Vagina (tissue), 2 donors: ENCODE measurements around the gene CDH3. TPM values are rescaled to one million over a fixed set of nuclear protein-coding genes. Genes with fewer than 3 reads are reported as not detected.

Experiments
- DNase-seq, 2 donors: peaks; one replicate each; pipeline ENCODE4 v3.0.0-alpha.2; 2017; ENCODE audit errors: extremely low spot score in 2 of 2
- H3K27ac ChIP-seq: fragments of 200-600 bp; sonication (generic); one replicate; pipeline ENCODE4 v1.5.1; 2019
- H3K27me3 ChIP-seq: fragments of 200-600 bp; sonication (generic); one replicate; pipeline ENCODE4 v1.5.1; 2019
- H3K36me3 ChIP-seq, 2 donors: fragments of 200-600 bp; sonication (generic); one replicate each; pipeline ENCODE4 v1.5.1; 2017 to 2019
- H3K4me1 ChIP-seq: fragments of 200-600 bp; sonication (generic); one replicate; pipeline ENCODE4 v1.5.1; 2019
- H3K4me3 ChIP-seq, 2 donors: fragments of 200-600 bp; sonication (generic); 1 replicate in 1 of 2; 2 replicates in 1 of 2; pipeline ENCODE4 v1.5.1; 2016 to 2019
- H3K9me3 ChIP-seq: fragments of 200-600 bp; sonication (generic); one replicate; pipeline ENCODE4 v1.5.1; 2019
- CTCF ChIP-seq, 3 experiments: fragments of 450-650 bp in 2 of 3; fragments of 200-600 bp in 1 of 3; sonication (generic) in 1 of 3; IDR thresholded peaks; one replicate each; pipeline ENCODE4 v1.5.1; 2017 to 2019; ENCODE audit warnings: antibody characterized with exemption in 3 of 3, mild to moderate bottlenecking in 2 of 3, moderate library complexity in 2 of 3
- POLR2A ChIP-seq, 2 donors: fragments of 450-650 bp; IDR thresholded peaks; one replicate each; pipeline ENCODE4 v1.6.1; 2017; ENCODE audit warnings: antibody characterized with exemption in 2 of 2, mild to moderate bottlenecking in 2 of 2, moderate library complexity in 2 of 2
- POLR2AphosphoS5 ChIP-seq, 2 donors: sonication (generic); formaldehyde crosslinking; IDR thresholded peaks; one replicate each; pipeline ENCODE4 v1.9.0; 2017; ENCODE audit warnings: antibody characterized with exemption in 2 of 2, mild to moderate bottlenecking in 2 of 2, low read depth in 1 of 2; ENCODE audit not compliant: insufficient read depth in 1 of 2
- intact Hi-C: fragments of 100-400 bp; cut with DNase I; formaldehyde crosslinking; loops from one replicate; pipeline ENCODE4 v1.15.1; 2023
- total RNA-seq: library from RNA; depleted of rRNA; stranded (reverse); fragments of >200 nt; gene quantifications from one replicate; pipeline ENCODE4 v1.2.3, GENCODE V29; 2016

The CDH3 gene
- total RNA-seq, 1 donor from 2014 or later, result 35.4 TPM

- intact Hi-C loops, result no loop called here
- TF ChIP-seq CTCF (IDR thresholded peaks at IDR 0.05) (no peak), POLR2AphosphoS5 (IDR thresholded peaks at IDR 0.05; ENCODE audit: insufficient read depth in 1 of 2, low read depth in 1 of 2) (no peak), POLR2A (IDR thresholded peaks at IDR 0.05) (no peak)
- Histone ChIP-seq H3K27ac (no peak overlapping the region), H3K4me1 (peaks cover 29% of the 10 kb centered on the region), H3K4me3 (peak overlapping the region; percentile 11 to 35), H3K9me3 (no peaks in the 10 kb centered on the region), H3K27me3 (no peaks in the 10 kb centered on the region), H3K36me3 (no peaks in the 10 kb centered on the region)
- DNase-seq, result no peak
Observed at GRCh38 chr16:68642436-68643101, 2.5 kb upstream of the CDH3 start.

- Histone ChIP-seq H3K27ac (no peak overlapping the region), H3K36me3 (no peaks in the 10 kb centered on the region), H3K4me1 (peaks cover 29% of the 10 kb centered on the region), H3K27me3 (no peaks in the 10 kb centered on the region), H3K4me3 (no peak overlapping the region), H3K9me3 (no peaks in the 10 kb centered on the region)
- intact Hi-C loops, result no loop called here
- no peak for DNase-seq
- TF ChIP-seq POLR2A (IDR thresholded peaks at IDR 0.05) (no peak), POLR2AphosphoS5 (IDR thresholded peaks at IDR 0.05; ENCODE audit: insufficient read depth in 1 of 2, low read depth in 1 of 2) (no peak)
Observed at GRCh38 chr16:68643227-68643626, 1.9 kb upstream of the CDH3 start.

GRCh38 chr16:68643847-68644246 lies 1.3 kb upstream of the CDH3 start:
- Histone ChIP-seq H3K27ac (no peak overlapping the region), H3K9me3 (no peaks in the 10 kb centered on the region), H3K4me3 (no peak overlapping the region), H3K4me1 (peaks cover 29% of the 10 kb centered on the region), H3K36me3 (no peaks in the 10 kb centered on the region), H3K27me3 (no peaks in the 10 kb centered on the region)
- intact Hi-C loops, result no loop called here
- DNase-seq, result no peak
- no peak for TF ChIP-seq POLR2AphosphoS5 (IDR thresholded peaks at IDR 0.05; ENCODE audit: insufficient read depth in 1 of 2, low read depth in 1 of 2)
- TF ChIP-seq POLR2A (IDR thresholded peaks at IDR 0.05), result no peak
- no peak for TF ChIP-seq CTCF (IDR thresholded peaks at IDR 0.05)

- no peak for DNase-seq
- no peaks in the 10 kb centered on the region for H3K36me3 ChIP-seq
- no peaks in the 10 kb centered on the region for H3K27me3 ChIP-seq
- H3K4me3 ChIP-seq, result peak overlapping the region in 1 of 2 donors; percentile 53
- H3K4me1 ChIP-seq, result peaks cover 29% of the 10 kb centered on the region
- TF ChIP-seq CTCF (IDR thresholded peaks at IDR 0.05) (no peak), POLR2AphosphoS5 (IDR thresholded peaks at IDR 0.05; ENCODE audit: insufficient read depth in 1 of 2, low read depth in 1 of 2) (no peak), POLR2A (IDR thresholded peaks at IDR 0.05) (no peak)
- intact Hi-C loops, result no loop called here
- no peak overlapping the region for H3K27ac ChIP-seq
- no peaks in the 10 kb centered on the region for H3K9me3 ChIP-seq
Observed at GRCh38 chr16:68644296-68644695, 814 bp upstream of the CDH3 start.

- no peaks in the 10 kb centered on the region for H3K27me3 ChIP-seq
- intact Hi-C loops, result no loop called here
- peaks cover 29% of the 10 kb centered on the region for H3K4me1 ChIP-seq
- H3K36me3 ChIP-seq, result no peaks in the 10 kb centered on the region
- DNase-seq, result no peak
- H3K9me3 ChIP-seq, result no peaks in the 10 kb centered on the region
- peak overlapping the region; percentile 61 for H3K27ac ChIP-seq
- peak overlapping the region; percentile 42 to 53 for H3K4me3 ChIP-seq
- TF ChIP-seq POLR2A (IDR thresholded peaks at IDR 0.05) (no peak), POLR2AphosphoS5 (IDR thresholded peaks at IDR 0.05; ENCODE audit: insufficient read depth in 1 of 2, low read depth in 1 of 2) (no peak), CTCF (IDR thresholded peaks at IDR 0.05) (no peak)
Observed at GRCh38 chr16:68645494-68646388, 631 bp downstream of the CDH3 start.
